Osteoblast (primary cell): ENCODE measurements around the gene AHCYL2. TPM values are rescaled to one million over a fixed set of nuclear protein-coding genes. Genes with fewer than 3 reads are reported as not detected.

ENCODE experiments used
- DNase-seq: peaks from one replicate; pipeline ENCODE4 v3.0.0; 2011; ENCODE audit warnings: low spot score, mixed read lengths; ENCODE audit not compliant: insufficient read length; ENCODE audit errors: missing footprints
- H2AFZ ChIP-seq: 2 replicates; pipeline ENCODE4 v1.6.0; 2011; ENCODE audit warnings: mild to moderate bottlenecking, low read length
- H3K27ac ChIP-seq: 2 replicates; pipeline ENCODE4 v1.5.1; 2011; ENCODE audit warnings: mild to moderate bottlenecking, low read depth, low read length, moderate library complexity
- H3K27me3 ChIP-seq: 2 replicates; pipeline ENCODE4 v1.6.0; 2012; ENCODE audit warnings: mild to moderate bottlenecking, control low read depth, inconsistent platforms, low read length, moderate library complexity; ENCODE audit not compliant: insufficient read depth
- H3K36me3 ChIP-seq: 2 replicates; pipeline ENCODE4 v1.5.1; 2011; ENCODE audit warnings: mild to moderate bottlenecking, low read length, control low read depth, moderate library complexity; ENCODE audit not compliant: insufficient read depth
- H3K4me1 ChIP-seq: 2 replicates; pipeline ENCODE4 v1.5.1; 2011; ENCODE audit warnings: mild to moderate bottlenecking, low read length, control low read depth, moderate library complexity; ENCODE audit not compliant: insufficient read depth
- H3K4me2 ChIP-seq: 2 replicates; pipeline ENCODE4 v1.6.0; 2011; ENCODE audit warnings: mild to moderate bottlenecking, low read length; ENCODE audit not compliant: insufficient read depth
- H3K4me3 ChIP-seq: fragments of 200-600 bp; sonication (generic); 3 replicates; pipeline ENCODE4 v1.5.1; 2012; ENCODE audit warnings: mild to moderate bottlenecking, low read length, inconsistent platforms; ENCODE audit not compliant: insufficient read depth
- H3K79me2 ChIP-seq: 2 replicates; pipeline ENCODE4 v1.6.0; 2012; ENCODE audit warnings: mild to moderate bottlenecking, low read length, control low read depth, inconsistent platforms; ENCODE audit not compliant: insufficient read depth
- H3K9me3 ChIP-seq: 2 replicates; pipeline ENCODE4 v1.5.1; 2011; ENCODE audit warnings: low read depth, low read length, control low read depth
- H4K20me1 ChIP-seq: 2 replicates; pipeline ENCODE4 v1.6.0; 2012; ENCODE audit warnings: mild to moderate bottlenecking, low read length, control low read depth; ENCODE audit not compliant: insufficient read depth
- CTCF ChIP-seq: IDR thresholded peaks from 2 replicates; pipeline ENCODE4 v1.5.1; 2011; ENCODE audit warnings: mild to moderate bottlenecking, low read depth, low read length, moderate library complexity; ENCODE audit errors: extremely low read depth
- total RNA-seq: library from RNA; depleted of rRNA; stranded (reverse); fragments of >200 nt; gene quantifications from 2 replicates; pipeline ENCODE4 v1.2.3, GENCODE V29; 2012

AHCYL2 gene
- total RNA-seq, 1 donor, result 10.1 TPM

GRCh38 chr7:129465080-129465479 is 240.2 kb downstream of the AHCYL2 start:
- Histone ChIP-seq H3K79me2 (no peaks in the 10 kb centered on the region), H3K36me3 (peaks cover 22% of the 10 kb centered on the region), H3K4me1 (peaks cover 20% of the 10 kb centered on the region), H4K20me1 (no peaks in the 10 kb centered on the region), H2AFZ (no peak overlapping the region), H3K4me3 (no peak overlapping the region), H3K9me3 (no peaks in the 10 kb centered on the region), H3K27me3 (no peaks in the 10 kb centered on the region), H3K27ac (no peak overlapping the region), H3K4me2 (no peak overlapping the region)
- no peak for DNase-seq
- no peak for TF ChIP-seq CTCF

GRCh38 chr7:129466796-129467195 is 242.0 kb downstream of the AHCYL2 start:
- H3K9me3 ChIP-seq, result no peaks in the 10 kb centered on the region
- H3K4me2 ChIP-seq, result no peak overlapping the region
- no peak for DNase-seq
- no peaks in the 10 kb centered on the region for H3K27me3 ChIP-seq
- H2AFZ ChIP-seq, result no peak overlapping the region
- no peaks in the 10 kb centered on the region for H3K79me2 ChIP-seq
- TF ChIP-seq CTCF, result no peak
- peaks cover 24% of the 10 kb centered on the region for H3K4me1 ChIP-seq
- H3K4me3 ChIP-seq, result no peak overlapping the region
- H3K36me3 ChIP-seq, result peaks cover 11% of the 10 kb centered on the region
- H3K27ac ChIP-seq, result no peak overlapping the region
- no peaks in the 10 kb centered on the region for H4K20me1 ChIP-seq

DNA sequence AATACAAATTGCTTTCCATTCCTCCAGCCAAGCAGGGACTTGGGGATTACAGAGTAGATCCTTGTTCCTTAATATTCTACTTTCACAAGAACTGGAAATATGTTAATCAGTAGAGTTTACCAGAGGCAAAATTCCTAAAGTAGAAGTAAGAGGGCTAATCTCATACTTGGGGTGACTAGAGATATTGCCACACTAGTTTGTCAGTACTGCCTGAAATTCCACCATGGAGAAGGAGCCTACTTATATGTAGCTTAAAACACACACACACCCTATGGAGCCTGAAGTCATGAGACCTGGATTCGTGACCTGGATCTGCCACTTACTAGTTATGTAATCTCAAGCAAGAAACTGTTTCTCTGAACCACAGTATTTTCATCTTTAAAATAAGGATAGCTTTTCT is 243.3 kb downstream of the AHCYL2 start:
- Histone ChIP-seq H3K36me3 (peaks cover 7% of the 10 kb centered on the region), H4K20me1 (no peaks in the 10 kb centered on the region), H3K79me2 (no peaks in the 10 kb centered on the region), H3K27me3 (no peaks in the 10 kb centered on the region), H3K4me3 (no peak overlapping the region), H3K27ac (peak overlapping the region; percentile 23), H3K9me3 (no peaks in the 10 kb centered on the region), H2AFZ (no peak overlapping the region), H3K4me2 (no peak overlapping the region), H3K4me1 (peaks cover 28% of the 10 kb centered on the region)
- TF ChIP-seq CTCF, result no peak
- DNase-seq, result no peak

DNA sequence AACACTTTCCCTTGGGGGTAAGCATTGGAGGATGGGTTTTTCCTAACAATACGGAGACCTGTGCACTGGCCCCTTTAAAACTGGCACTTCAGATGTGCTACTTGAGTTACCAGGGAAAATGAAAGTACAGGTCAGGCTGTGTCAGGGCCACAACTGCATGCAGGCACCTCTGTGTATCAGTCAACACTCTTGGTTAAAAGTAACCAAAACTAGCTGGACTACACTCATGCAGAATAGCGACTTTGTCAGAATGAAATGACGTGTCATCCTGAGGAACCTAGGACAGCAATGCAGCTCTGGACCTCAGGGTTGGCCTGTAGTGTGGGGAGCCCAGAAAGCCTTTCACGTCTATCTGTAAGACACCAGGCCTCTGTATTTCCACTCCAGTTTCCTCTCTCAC is 243.7 kb downstream of the AHCYL2 start:
- TF ChIP-seq CTCF, result no peak
- Histone ChIP-seq H3K4me3 (no peak overlapping the region), H3K27me3 (no peaks in the 10 kb centered on the region), H3K4me2 (no peak overlapping the region), H3K79me2 (no peaks in the 10 kb centered on the region), H3K4me1 (peaks cover 28% of the 10 kb centered on the region), H3K36me3 (peaks cover 6% of the 10 kb centered on the region), H3K27ac (no peak overlapping the region), H3K9me3 (no peaks in the 10 kb centered on the region), H2AFZ (no peak overlapping the region), H4K20me1 (no peaks in the 10 kb centered on the region)
- no peak for DNase-seq
